GM12878 (cell line): ENCODE measurements around the gene RAPGEF1. TPM values are rescaled to one million over a fixed set of nuclear protein-coding genes. Genes with fewer than 3 reads are reported as not detected.

ENCODE experiments used
- ATAC-seq: fragments of 200-7000 bp; cut with Tn5 transposase; 3 replicates; pipeline ENCODE4 v1.9.1; 2020; ENCODE audit warnings: mild to moderate bottlenecking, moderate library complexity
- BruUV-seq: library from RNA; stranded (reverse); fragments of 400-500 nt; replicated peaks from 2 replicates; lab custom pipeline; 2021; lab: Mats Ljungman, UMichigan
- CTCF ChIA-PET: fragments of 300-600 bp; sonication (Branson Sonifier 250); formaldehyde crosslinking; extraction: SDS; loops from one replicate; lab custom pipeline; 2021; ENCODE audit warnings: inconsistent platforms; lab: Yijun Ruan, JAX
- POLR2A ChIA-PET: fragments of 350-600 bp; formaldehyde crosslinking; extraction: SDS; loops from one replicate; lab custom pipeline; 2021; ENCODE audit warnings: inconsistent platforms; lab: Charles Lee
- RAD21 ChIA-PET: fragments of 300-600 bp; sonication (Branson Sonifier 250); formaldehyde crosslinking; loops from one replicate; lab custom pipeline; 2023; ENCODE audit warnings: antibody characterized with exemption; ENCODE audit not compliant: unreplicated experiment; lab: Charles Lee
- SMC1A ChIA-PET: fragments of 300-600 bp; sonication (Branson Sonifier 250); formaldehyde crosslinking; loops from one replicate; lab custom pipeline; 2023; ENCODE audit not compliant: unreplicated experiment, uncharacterized antibody; lab: Charles Lee
- DNase-seq: peaks from one replicate; pipeline ENCODE4 v3.0.0-alpha.2; 2011; ENCODE audit warnings: low read depth, low spot score
- FAIRE-seq: peaks from 3 replicates; lab custom pipeline; 2011; peaks lifted over from hg19 to GRCh38; lab: Jason Lieb, UNC
- H2AFZ ChIP-seq: 2 replicates; pipeline ENCODE4 v1.6.0; 2011; ENCODE audit warnings: low read depth, low read length, control low read depth; ENCODE audit not compliant: control insufficient read depth
- H3K27ac ChIP-seq: 2 replicates; pipeline ENCODE4 v1.5.1; 2011; ENCODE audit warnings: control low read depth; ENCODE audit not compliant: control insufficient read depth, insufficient read depth
- H3K27me3 ChIP-seq, 2 experiments: replicated peaks in 1 of 2; 2 replicates each; pipeline versions ENCODE4 v1.6.0 to v1.6.1; 2011; ENCODE audit warnings: low read length in 1 of 2; ENCODE audit not compliant: control insufficient read depth in 2 of 2, insufficient read depth in 2 of 2
- H3K36me3 ChIP-seq, 2 experiments: 2 replicates each; pipeline ENCODE4 v1.5.1; 2011; ENCODE audit warnings: low read length in 1 of 2; ENCODE audit not compliant: control insufficient read depth in 2 of 2, insufficient read depth in 2 of 2
- H3K4me1 ChIP-seq: 2 replicates; pipeline ENCODE4 v1.6.1; 2011; ENCODE audit warnings: mild to moderate bottlenecking, low read length, moderate library complexity, mixed read lengths; ENCODE audit not compliant: control insufficient read depth, insufficient read depth
- H3K4me2 ChIP-seq: 2 replicates; pipeline ENCODE4 v1.6.0; 2011; ENCODE audit warnings: control low read depth; ENCODE audit not compliant: control insufficient read depth, insufficient read depth
- H3K4me3 ChIP-seq: fragments of 200-600 bp; sonication (generic); 2 replicates; pipeline ENCODE4 v1.5.1; 2016
- H3K79me2 ChIP-seq: 2 replicates; pipeline ENCODE4 v1.6.0; 2011; ENCODE audit warnings: low read length; ENCODE audit not compliant: control insufficient read depth, insufficient read depth
- H3K9ac ChIP-seq: 2 replicates; pipeline ENCODE4 v1.8.0; 2011; ENCODE audit warnings: low read length, control low read depth, mixed read lengths; ENCODE audit not compliant: control insufficient read depth, insufficient read depth
- H3K9me3 ChIP-seq: replicated peaks from 3 replicates; pipeline ENCODE4 v1.5.1; 2011; ENCODE audit warnings: mild to moderate bottlenecking, low read length; ENCODE audit not compliant: control insufficient read depth, insufficient read depth
- H4K20me1 ChIP-seq: 2 replicates; pipeline ENCODE4 v1.6.0; 2011; ENCODE audit not compliant: control insufficient read depth, insufficient read depth
- EZH2 ChIP-seq: IDR thresholded peaks from 2 replicates; pipeline ENCODE4 v1.6.1; 2012; ENCODE audit warnings: low read depth, mild to moderate bottlenecking, control low read depth, inconsistent platforms, low read length, borderline replicate concordance; ENCODE audit not compliant: control insufficient read depth
- IKZF1 ChIP-seq: fragments of 450-650 bp; conservative IDR thresholded peaks from 2 replicates; pipeline ENCODE4 v1.6.1; 2017; ENCODE audit warnings: antibody characterized with exemption, mild to moderate bottlenecking
- IKZF2 ChIP-seq, 2 experiments: fragments of 450-650 bp; IDR thresholded peaks; 2 replicates each; pipeline ENCODE4 v1.6.1; 2017; ENCODE audit warnings: mild to moderate bottlenecking in 2 of 2, moderate library complexity in 2 of 2
- MEF2A ChIP-seq: IDR thresholded peaks from 2 replicates; pipeline ENCODE4 v1.6.1; 2011; ENCODE audit warnings: low read depth, mild to moderate bottlenecking, low read length, moderate library complexity; ENCODE audit not compliant: insufficient read depth
- MTA3 ChIP-seq: IDR thresholded peaks from 2 replicates; pipeline ENCODE4 v1.6.1; 2012; ENCODE audit warnings: low read length, inconsistent platforms, borderline replicate concordance
- NFIC ChIP-seq: IDR thresholded peaks from 2 replicates; pipeline ENCODE4 v1.6.1; 2012; ENCODE audit warnings: low read depth, mild to moderate bottlenecking, inconsistent platforms, low read length, moderate library complexity
- NFYA ChIP-seq: IDR thresholded peaks from 2 replicates; pipeline ENCODE4 v1.6.1; 2011; ENCODE audit warnings: low read depth, mild to moderate bottlenecking, low read length, improper control_type of control experiment, borderline replicate concordance
- RFX5 ChIP-seq: IDR thresholded peaks from 2 replicates; pipeline ENCODE4 v1.6.1; 2011; ENCODE audit warnings: low read depth, low read length, improper control_type of control experiment
- TARDBP ChIP-seq: IDR thresholded peaks from 2 replicates; pipeline ENCODE4 v1.6.1; 2016; ENCODE audit warnings: borderline replicate concordance
- ZNF687 ChIP-seq: fragments of 450-650 bp; IDR thresholded peaks from 2 replicates; pipeline ENCODE4 v1.6.1; 2017; ENCODE audit warnings: mild to moderate bottlenecking, moderate library complexity
- WGBS: methylation state at CpG from one replicate; pipeline ENCODE4 v1.1.6; 2016; ENCODE audit warnings: low lambda C conversion rate; ENCODE audit not compliant: insufficient replicate concordance, insufficient coverage; ENCODE audit errors: missing lambda C conversion rate; 5-methylcytosine and 5-hydroxymethylcytosine counted together
- in situ Hi-C: fragments of 300-500 bp; cut with MboI; formaldehyde crosslinking; loops from 9 replicates; pipeline ENCODE4 v1.14.3; 2018; ENCODE audit warnings: mixed read lengths
- intact Hi-C: fragments of 100-400 bp; cut with micrococcal nuclease; formaldehyde crosslinking; loops from one replicate; pipeline ENCODE4 v1.14.2; 2022; ENCODE audit not compliant: unreplicated experiment
- polyA plus RNA-seq, 11 experiments: library from polyadenylated mRNA; depleted of rRNA in 4 of 11; unstranded in 6 of 11; stranded (reverse) in 5 of 11; fragments of >200 nt; fragmentation: Nextera tagmentation in 4 of 11; fragmentation: Illumina TruSeq in 1 of 11; extraction: Ambion mirVana in 4 of 11; extraction: Trizol in 1 of 11; gene quantifications; 1 replicate in 1 of 11; 2 replicates in 10 of 11; pipeline versions ENCODE4 v1.2.1 to v1.2.3, GENCODE V29; 2011 to 2016; ENCODE audit warnings: inconsistent platforms in 2 of 11, missing spikeins in 2 of 11, low read depth in 1 of 11
- total RNA-seq, 4 experiments: library from RNA; depleted of rRNA in 3 of 4; stranded (reverse); fragments of >200 nt in 3 of 4; fragmentation: Illumina TruSeq in 1 of 4; extraction: Trizol in 1 of 4; gene quantifications; 2 replicates each; pipeline versions ENCODE4 v1.2.1 to v1.2.3, GENCODE V29; 2013 to 2021
- TF ChIP-seq, protein P1 (sequence below): fragments of 450-650 bp; IDR thresholded peaks from 2 replicates; pipeline ENCODE4 v1.6.1; 2014; ENCODE audit warnings: mild to moderate bottlenecking

The RAPGEF1 gene
- total and polyA plus RNA-seq, 10 of the 15 experiments (the other 5 are each of a cell fraction or from before 2014, with no cell fraction given) = 0.42 to 113 (median 45.9) TPM

- ChIA-PET CTCF (no interaction called here), POLR2A (interaction anchor here (0.5 kb wide), 1 partner anchor 663 kb away, joined by 9 read pairs; no protein-coding TSS in a partner anchor), SMC1A (no interaction called here), RAD21 (no interaction called here)
- H2AFZ ChIP-seq = no peak overlapping the region
- H3K79me2 ChIP-seq = peaks cover 11% of the 10 kb centered on the region
- no peak overlapping the region for H3K4me3 ChIP-seq
- no peak overlapping the region for H3K4me2 ChIP-seq
- 96% methylated on average over 34 of the region's 35 CpGs for WGBS
- intact Hi-C loops (no loop called here), in situ Hi-C loops (no loop called here)
- no peaks in the 10 kb centered on the region for H4K20me1 ChIP-seq
- BruUV-seq = no TSS peak
- no peak overlapping the region for H3K9ac ChIP-seq
- H3K27me3 ChIP-seq = no peaks in the 10 kb centered on the region
- no peak overlapping the region for H3K27ac ChIP-seq
- TF ChIP-seq TARDBP (no peak), EZH2 (no peak), MEF2A (no peak), NFYA (no peak), IKZF1 (no peak), ZNF687 (no peak), IKZF2 (IDR thresholded peaks at IDR 0.05) (no peak), RFX5 (no peak), MTA3 (no peak), NFIC (no peak)
- TF ChIP-seq, protein P1, sequence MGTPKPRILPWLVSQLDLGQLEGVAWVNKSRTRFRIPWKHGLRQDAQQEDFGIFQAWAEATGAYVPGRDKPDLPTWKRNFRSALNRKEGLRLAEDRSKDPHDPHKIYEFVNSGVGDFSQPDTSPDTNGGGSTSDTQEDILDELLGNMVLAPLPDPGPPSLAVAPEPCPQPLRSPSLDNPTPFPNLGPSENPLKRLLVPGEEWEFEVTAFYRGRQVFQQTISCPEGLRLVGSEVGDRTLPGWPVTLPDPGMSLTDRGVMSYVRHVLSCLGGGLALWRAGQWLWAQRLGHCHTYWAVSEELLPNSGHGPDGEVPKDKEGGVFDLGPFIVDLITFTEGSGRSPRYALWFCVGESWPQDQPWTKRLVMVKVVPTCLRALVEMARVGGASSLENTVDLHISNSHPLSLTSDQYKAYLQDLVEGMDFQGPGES = no peak
- peaks cover 4% of the 10 kb centered on the region for H3K4me1 ChIP-seq
- no peaks in the 10 kb centered on the region for H3K9me3 ChIP-seq
- peaks cover 7 to 11% of the 10 kb centered on the region in 2 experiments; a peak in 3 of 4 replicates for H3K36me3 ChIP-seq
- ATAC-seq (no peak), FAIRE-seq (no peak), DNase-seq (no peak)
Observed at GRCh38 chr9:131528886-131529505, 210.9 kb downstream of the RAPGEF1 start.
